K562 (cell line): ENCODE data around the gene CISTR. TPM values are rescaled to one million over a fixed set of nuclear protein-coding genes. Genes with fewer than 3 reads are reported as not detected.

Experiments
- ATAC-seq: fragments of 200-7000 bp; cut with Tn5 transposase; 3 replicates; pipeline ENCODE4 v1.9.1; 2020; ENCODE audit warnings: moderate library complexity
- BruUV-seq: library from RNA; stranded (reverse); fragments of 400-500 nt; replicated peaks from 2 replicates; lab custom pipeline; 2021; lab: Mats Ljungman, UMichigan
- CTCF ChIA-PET: fragments of 300-600 bp; formaldehyde crosslinking; extraction: SDS; loops from one replicate; lab custom pipeline; 2021; ENCODE audit warnings: low intra/inter-chr PET ratio; lab: Yijun Ruan, JAX
- POLR2A ChIA-PET: fragments of 300-600, 350-650 bp; sonication (Branson Sonifier 250); formaldehyde crosslinking; extraction: SDS; loops from one replicate; lab custom pipeline; 2021; ENCODE audit warnings: antibody characterized with exemption, inconsistent platforms; lab: Yijun Ruan, JAX
- DNase-seq, 4 experiments: peaks; one replicate each; pipeline versions ENCODE4 v3.0.0 to v3.0.0-alpha.2; 2011 to 2018; ENCODE audit warnings: low spot score in 3 of 4, mixed read lengths in 3 of 4; ENCODE audit errors: extremely low read depth in 1 of 4
- FAIRE-seq: peaks from 2 replicates; lab custom pipeline; 2011; peaks lifted over from hg19 to GRCh38; lab: Jason Lieb, UNC
- H2AFZ ChIP-seq: 2 replicates; pipeline ENCODE4 v1.6.0; 2011; ENCODE audit warnings: low read depth, low read length, control low read depth, inconsistent platforms
- H3K27ac ChIP-seq: fragments of 200-600 bp; 3 replicates; pipeline ENCODE4 v1.8.0; 2011; ENCODE audit warnings: low read depth, mild to moderate bottlenecking, control low read depth, inconsistent platforms, low read length, moderate library complexity, mixed read lengths; ENCODE audit errors: extremely low read depth
- H3K27me3 ChIP-seq, 2 experiments: fragments of 300-600 bp in 1 of 2; 2 replicates in 1 of 2; 3 replicates in 1 of 2; pipeline versions ENCODE4 v1.6.0 to v1.8.0; 2011; ENCODE audit warnings: inconsistent platforms in 2 of 2, low read length in 2 of 2, mild to moderate bottlenecking in 1 of 2, mixed read lengths in 1 of 2, moderate library complexity in 1 of 2; ENCODE audit not compliant: control insufficient read depth in 2 of 2, insufficient read depth in 2 of 2
- H3K36me3 ChIP-seq: fragments of 300-600 bp; 3 replicates; pipeline ENCODE4 v1.8.0; 2011; ENCODE audit warnings: mild to moderate bottlenecking, low read length, inconsistent platforms; ENCODE audit not compliant: control insufficient read depth, insufficient read depth
- H3K4me1 ChIP-seq, 2 experiments: fragments of 200-600 bp in 1 of 2; replicated peaks in 1 of 2; 2 replicates in 1 of 2; 3 replicates in 1 of 2; pipeline versions ENCODE4 v1.5.1 to v1.8.0; 2011; ENCODE audit warnings: inconsistent platforms in 2 of 2, low read length in 2 of 2, mild to moderate bottlenecking in 1 of 2, mixed read lengths in 1 of 2, moderate library complexity in 1 of 2; ENCODE audit not compliant: control insufficient read depth in 2 of 2, insufficient read depth in 2 of 2
- H3K4me2 ChIP-seq: 2 replicates; pipeline ENCODE4 v1.6.1; 2011; ENCODE audit warnings: low read length, control low read depth, inconsistent platforms, mixed read lengths; ENCODE audit not compliant: insufficient read depth
- H3K4me3 ChIP-seq: fragments of 200-600 bp; sonication (generic), shearing (Covaris generic); 2 replicates; pipeline ENCODE4 v1.5.1; 2016; ENCODE audit warnings: control low read depth, inconsistent platforms
- H3K79me2 ChIP-seq: fragments of 200-600 bp; 3 replicates; pipeline ENCODE4 v1.8.0; 2011; ENCODE audit warnings: low read length, inconsistent platforms; ENCODE audit not compliant: control insufficient read depth, insufficient read depth
- H3K9ac ChIP-seq, 2 experiments: 2 replicates each; pipeline versions ENCODE4 v1.6.0 to v1.6.1; 2011; ENCODE audit warnings: low read depth in 2 of 2, low read length in 2 of 2, control low read depth in 1 of 2, inconsistent platforms in 1 of 2, mild to moderate bottlenecking in 1 of 2, mixed read lengths in 1 of 2; ENCODE audit not compliant: insufficient read depth in 1 of 2
- H3K9me1 ChIP-seq: one replicate; pipeline ENCODE4 v1.6.0; 2011; ENCODE audit warnings: inconsistent platforms, mild to moderate bottlenecking, low read length, moderate library complexity; ENCODE audit not compliant: control insufficient read depth, insufficient read depth
- H3K9me3 ChIP-seq: replicated peaks from 2 replicates; pipeline ENCODE4 v1.5.1; 2011; ENCODE audit warnings: low read depth, low read length, inconsistent platforms; ENCODE audit not compliant: control insufficient read depth, insufficient read depth
- H4K20me1 ChIP-seq: replicated peaks from 2 replicates; pipeline ENCODE4 v1.6.1; 2011; ENCODE audit warnings: low read length, inconsistent platforms, mixed read lengths; ENCODE audit not compliant: control insufficient read depth, insufficient read depth
- DDX20 ChIP-seq: fragments of 450-650 bp; IDR thresholded peaks from 2 replicates; pipeline ENCODE4 v1.6.1; 2016; ENCODE audit warnings: missing genetic modification characterization, low read depth, mild to moderate bottlenecking, missing compliant biosample characterization, moderate library complexity
- PKNOX1 ChIP-seq: fragments of 450-650 bp; IDR thresholded peaks from 2 replicates; pipeline ENCODE4 v1.6.1; 2016
- THAP12 ChIP-seq: fragments of 250-450 bp; sonication (Bioruptor Pico); IDR thresholded peaks from 2 replicates; pipeline ENCODE4 v1.9.0; 2021; ENCODE audit warnings: mild to moderate bottlenecking, inconsistent platforms
- ZNF699 ChIP-seq: fragments of 250-450 bp; sonication (Bioruptor Pico); IDR thresholded peaks from 2 replicates; pipeline ENCODE4 v1.8.0; 2021; ENCODE audit warnings: mild to moderate bottlenecking, moderate library complexity; ENCODE audit not compliant: insufficient replicate concordance
- WGBS: fragments of 100-300 bp; shearing (Covaris generic); methylation state at CpG from one replicate; pipeline ENCODE4 v1.1.6; 2016; ENCODE audit warnings: low coverage, mixed read lengths; ENCODE audit not compliant: insufficient coverage; ENCODE audit errors: missing lambda C conversion rate; 5-methylcytosine and 5-hydroxymethylcytosine counted together
- in situ Hi-C: fragments of 300-500 bp; cut with MboI; formaldehyde crosslinking; loops from 4 replicates; pipeline ENCODE4 v1.15.0; 2018; ENCODE audit warnings: inconsistent platforms, mixed read lengths
- intact Hi-C: fragments of 100-400 bp; cut with micrococcal nuclease; formaldehyde crosslinking; loops from 2 replicates; pipeline ENCODE4 v1.14.2; 2022
- polyA plus RNA-seq, 8 experiments: library from polyadenylated mRNA; depleted of rRNA in 4 of 8; stranded (reverse) in 5 of 8; unstranded in 3 of 8; fragments of >200 nt; fragmentation: Nextera tagmentation in 2 of 8; fragmentation: Illumina TruSeq in 1 of 8; extraction: Ambion mirVana in 2 of 8; extraction: Trizol in 1 of 8; gene quantifications; 2 replicates each; pipeline versions ENCODE4 v1.2.1 to v1.2.3, GENCODE V29; 2011 to 2014; ENCODE audit warnings: inconsistent platforms in 1 of 8, missing spikeins in 1 of 8
- total RNA-seq, 7 experiments: library from RNA; depleted of rRNA in 6 of 7; stranded (reverse); fragments of >200 nt in 6 of 7; fragmentation: Illumina TruSeq in 2 of 7; extraction: Trizol in 2 of 7; gene quantifications; 2 replicates each; pipeline versions ENCODE4 v1.2.1 to v1.2.3, GENCODE V29; 2011 to 2021; ENCODE audit warnings: low replicate concordance in 1 of 7

CISTR gene
- total and polyA plus RNA-seq, 9 of the 15 experiments (the other 6 are each of a cell fraction or from before 2014, with no cell fraction given), result not detected

- Histone ChIP-seq H3K4me3 (no peak overlapping the region), H3K27me3 (peaks cover 19 to 21% of the 10 kb centered on the region in 2 experiments; a peak in 3 of 5 replicates), H3K4me1 (no peaks in the 10 kb centered on the region), H3K9ac (no peak overlapping the region), H4K20me1 (no peaks in the 10 kb centered on the region), H2AFZ (no peak overlapping the region), H3K79me2 (no peaks in the 10 kb centered on the region), H3K9me1 (no peaks in the 10 kb centered on the region), H3K9me3 (no peaks in the 10 kb centered on the region), H3K4me2 (no peak overlapping the region), H3K36me3 (no peaks in the 10 kb centered on the region), H3K27ac (no peak overlapping the region)
- TF ChIP-seq DDX20 (tag) (no peak), THAP12 (CRISPR knock-in tag) (no peak), ZNF699 (CRISPR knock-in tag) (no peak), PKNOX1 (no peak)
- ATAC-seq (no peak), DNase-seq (no peak), FAIRE-seq (no peak)
- POLR2A ChIA-PET, result no interaction called here
- in situ Hi-C loops (no loop called here), intact Hi-C loops (no loop called here)
- CTCF ChIA-PET, result no interaction called here
- no TSS peak for BruUV-seq
- under 1% methylated on average over 4 of the region's 4 CpGs for WGBS
These were observed 26.3 kb upstream of the CISTR start for GRCh38 chr12:53777936-53778644.
